PFSK-1 (cell line): ENCODE results near the gene MSI2.

Experiments used
- FOXP2 ChIP-seq: optimal IDR thresholded peaks from 2 replicates; pipeline ENCODE3; 2011; ENCODE audit warnings: borderline replicate concordance, control low read depth, inconsistent platforms; ENCODE audit not compliant: insufficient read depth; ENCODE audit errors: extremely low read length, extremely low read depth
- POLR2AphosphoS5 ChIP-seq: IDR thresholded peaks from 2 replicates; pipeline ENCODE4 v1.6.1; 2012; ENCODE audit warnings: low read depth, mild to moderate bottlenecking, control low read depth, low read length, moderate library complexity
- REST ChIP-seq, 2 experiments: IDR thresholded peaks; 2 replicates each; pipeline versions ENCODE4 v1.6.1 to v1.8.0; 2011 to 2012; ENCODE audit warnings: low read depth in 2 of 2, low read length in 2 of 2, control low read depth in 1 of 2, inconsistent platforms in 1 of 2, mild to moderate bottlenecking in 1 of 2, moderate library complexity in 1 of 2; ENCODE audit not compliant: insufficient read depth in 1 of 2
- SIN3A ChIP-seq: IDR thresholded peaks from 2 replicates; pipeline ENCODE4 v1.6.1; 2012; ENCODE audit warnings: mild to moderate bottlenecking, low read length, moderate library complexity, borderline replicate concordance; ENCODE audit not compliant: insufficient read depth
- TAF1 ChIP-seq: IDR thresholded peaks from 2 replicates; pipeline ENCODE4 v1.6.1; 2012; ENCODE audit warnings: low read length, control low read depth, borderline replicate concordance; ENCODE audit not compliant: insufficient read depth

The MSI2 gene

DNA sequence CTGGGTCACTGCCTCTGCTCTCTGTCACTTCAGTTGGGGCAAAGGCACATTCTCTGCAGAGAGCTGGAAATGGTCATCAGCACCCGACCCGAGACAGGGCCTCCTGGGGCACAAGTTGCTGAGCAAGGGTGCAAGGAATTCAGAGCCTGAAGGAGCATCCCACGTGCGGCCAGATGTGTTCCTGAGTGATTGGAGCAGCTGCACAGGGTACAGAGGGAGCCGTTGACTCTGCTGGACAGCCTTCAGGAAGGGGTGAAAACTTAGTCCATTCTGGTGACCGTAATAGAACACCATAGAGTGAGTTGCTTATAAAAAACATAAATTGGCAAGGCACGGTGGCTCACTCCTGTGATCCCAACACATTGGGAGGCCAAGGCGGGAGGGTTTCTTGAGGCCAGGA is 382.0 kb downstream of the MSI2 start:
- no peak for TF ChIP-seq POLR2AphosphoS5
- TF ChIP-seq FOXP2, result no peak
- no peak for TF ChIP-seq SIN3A

DNA sequence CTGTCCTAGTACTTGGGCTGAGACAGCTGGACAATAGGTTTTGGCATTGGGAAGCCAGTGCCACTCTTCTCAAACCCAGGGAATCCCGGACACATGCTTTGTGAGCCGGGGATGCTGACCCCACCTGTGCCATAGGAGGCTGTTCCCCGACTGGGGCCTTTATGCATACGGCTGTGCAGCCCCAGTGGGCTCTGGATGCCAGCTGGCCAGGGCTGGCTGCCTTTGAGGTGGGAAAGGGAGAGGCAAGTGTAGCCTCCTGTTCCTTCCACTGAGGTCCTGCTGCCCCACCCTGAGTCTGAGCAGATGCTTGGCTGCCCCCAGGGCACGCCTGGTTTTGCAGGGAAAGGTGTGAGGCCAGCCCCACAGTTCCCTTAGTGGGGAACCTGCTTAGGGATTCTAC is 383.1 kb downstream of the MSI2 start:
- TF ChIP-seq SIN3A (no peak), FOXP2 (no peak), REST (IDR thresholded peaks at IDR 0.05; ENCODE audit: insufficient read depth in 1 of 2, low read depth in 2 of 2, low read length in 2 of 2) (no peak), TAF1 (no peak), POLR2AphosphoS5 (no peak)

- TF ChIP-seq SIN3A (no peak), REST (IDR thresholded peaks at IDR 0.05; ENCODE audit: insufficient read depth in 1 of 2, low read depth in 2 of 2, low read length in 2 of 2) (no peak), TAF1 (no peak), POLR2AphosphoS5 (no peak), FOXP2 (no peak)
Observed at GRCh38 chr17:57640079-57640478, 383.8 kb downstream of the MSI2 start.

DNA sequence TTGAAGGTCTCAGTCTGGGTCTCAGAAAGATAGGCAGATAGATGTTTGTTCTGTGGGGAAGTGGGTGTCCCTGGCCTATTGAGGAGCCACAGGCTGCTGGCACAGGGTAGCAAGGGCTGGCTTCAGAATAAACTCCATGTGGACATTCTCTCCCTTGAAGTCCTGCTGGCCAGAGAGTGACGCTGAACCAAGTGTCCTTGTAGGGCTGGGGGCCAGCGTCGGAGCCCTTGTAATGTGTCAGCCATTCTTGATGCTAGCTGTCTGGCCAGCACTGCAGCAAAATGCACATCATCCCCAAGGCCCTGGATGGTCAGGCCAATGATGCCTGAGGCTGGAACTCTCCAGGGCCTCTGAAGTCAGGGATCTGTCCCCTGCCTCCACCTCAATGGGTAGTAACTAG is 385.4 kb downstream of the MSI2 start:
- TF ChIP-seq SIN3A, result no peak
- no peak for TF ChIP-seq TAF1
- no peak for TF ChIP-seq FOXP2
- no peak for TF ChIP-seq POLR2AphosphoS5

GRCh38 chr17:57643062-57643461 is 386.7 kb downstream of the MSI2 start:
- TF ChIP-seq FOXP2 (no peak), SIN3A (no peak), TAF1 (no peak), REST (IDR thresholded peaks at IDR 0.05; ENCODE audit: insufficient read depth in 1 of 2, low read depth in 2 of 2, low read length in 2 of 2) (no peak), POLR2AphosphoS5 (no peak)

DNA sequence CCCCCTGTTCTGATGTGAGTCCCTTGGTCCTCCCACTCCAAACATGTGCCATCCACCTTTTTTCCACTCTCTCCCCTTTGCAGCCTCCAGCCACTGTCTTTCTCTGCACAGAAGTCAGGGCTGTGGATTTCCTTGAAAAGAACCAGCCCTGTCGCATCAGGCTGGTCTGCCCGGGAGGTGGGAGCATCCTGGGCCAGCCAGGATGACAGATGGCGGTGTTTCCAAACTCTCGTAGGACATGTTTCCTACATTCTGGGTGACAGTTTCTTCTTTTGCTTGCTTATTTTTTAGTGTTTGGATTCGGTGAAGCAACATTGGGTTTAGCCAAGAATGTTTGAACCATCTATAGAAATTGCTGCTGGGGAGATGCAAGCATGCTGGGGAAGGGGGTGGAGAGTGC is 388.0 kb downstream of the MSI2 start:
- TF ChIP-seq FOXP2 (no peak), POLR2AphosphoS5 (no peak), SIN3A (no peak), TAF1 (no peak), REST (IDR thresholded peaks at IDR 0.05; ENCODE audit: insufficient read depth in 1 of 2, low read depth in 2 of 2, low read length in 2 of 2) (no peak)
